Measurements from ENCODE around the gene CDK17. TPM values are rescaled to one million over a fixed set of nuclear protein-coding genes. Genes with fewer than 3 reads are reported as not detected.

Gene CDK17
- polyA plus RNA-seq, 2 donors, result 6.3 to 6.5 TPM

GRCh38 chr12:96257550-96258103 lies 142.6 kb downstream of the CDK17 start:
- Histone ChIP-seq H3K27me3 (ENCODE audit: control insufficient read depth in 1 of 2, insufficient read depth in 2 of 2, low read length in 2 of 2) (no peaks in the 10 kb centered on the region), H3K4me3 (ENCODE audit: low read depth in 1 of 2, low read length in 2 of 2) (no peak overlapping the region), H3K9me3 (ENCODE audit: control insufficient read depth in 2 of 2, insufficient read depth in 1 of 2, low read depth in 1 of 2, low read length in 1 of 2) (no peaks in the 10 kb centered on the region), H3K4me1 (ENCODE audit: control insufficient read depth in 2 of 2, insufficient read depth in 2 of 2, low read length in 1 of 2) (peaks cover 2 to 4% of the 10 kb centered on the region in 2 donors), H3K36me3 (ENCODE audit: control insufficient read depth in 2 of 2, insufficient read depth in 2 of 2, low read length in 1 of 2) (peaks cover 3 to 8% of the 10 kb centered on the region in 2 donors), H3K27ac (ENCODE audit: low read depth in 2 of 2, low read length in 1 of 2) (peak overlapping the region; percentile 9)
- WGBS, 2 donors, result 56 to 62% methylated on average over 2 of the region's 2 CpGs

GRCh38 chr12:96256672-96257361 lies 143.4 kb downstream of the CDK17 start:
- 73 to 82% methylated on average over 7 of the region's 7 CpGs for WGBS, 2 donors
- Histone ChIP-seq H3K9me3 (ENCODE audit: control insufficient read depth in 2 of 2, insufficient read depth in 1 of 2, low read depth in 1 of 2, low read length in 1 of 2) (no peaks in the 10 kb centered on the region), H3K4me1 (ENCODE audit: control insufficient read depth in 2 of 2, insufficient read depth in 2 of 2, low read length in 1 of 2) (peaks cover 2 to 4% of the 10 kb centered on the region in 2 donors), H3K36me3 (ENCODE audit: control insufficient read depth in 2 of 2, insufficient read depth in 2 of 2, low read length in 1 of 2) (peaks cover 0 to 9% of the 10 kb centered on the region in 2 donors), H3K4me3 (ENCODE audit: low read depth in 1 of 2, low read length in 2 of 2) (no peak overlapping the region), H3K27ac (ENCODE audit: low read depth in 2 of 2, low read length in 1 of 2) (no peak overlapping the region), H3K27me3 (ENCODE audit: control insufficient read depth in 1 of 2, insufficient read depth in 2 of 2, low read length in 2 of 2) (no peaks in the 10 kb centered on the region)

- no peak overlapping the region for H3K4me3 ChIP-seq (ENCODE audit: low read depth in 1 of 2, low read length in 2 of 2)
- H3K27me3 ChIP-seq (ENCODE audit: control insufficient read depth in 1 of 2, insufficient read depth in 2 of 2, low read length in 2 of 2), result no peaks in the 10 kb centered on the region
- no peaks in the 10 kb centered on the region for H3K9me3 ChIP-seq (ENCODE audit: control insufficient read depth in 2 of 2, insufficient read depth in 1 of 2, low read depth in 1 of 2, low read length in 1 of 2)
- H3K4me1 ChIP-seq (ENCODE audit: control insufficient read depth in 2 of 2, insufficient read depth in 2 of 2, low read length in 1 of 2), result peaks cover 3 to 6% of the 10 kb centered on the region in 2 donors
- peak overlapping the region; percentile 39 to 70 for H3K27ac ChIP-seq (ENCODE audit: low read depth in 2 of 2, low read length in 1 of 2)
- 69 to 73% methylated on average over 8 of the region's 8 CpGs for WGBS, 2 donors
- H3K36me3 ChIP-seq (ENCODE audit: control insufficient read depth in 2 of 2, insufficient read depth in 2 of 2, low read length in 1 of 2), result peaks cover 0 to 17% of the 10 kb centered on the region in 2 donors
Observed at GRCh38 chr12:96255077-96255476, 145.2 kb downstream of the CDK17 start.

- WGBS, 2 donors, result 88 to 89% methylated on average over 7 of the region's 7 CpGs
- Histone ChIP-seq H3K27ac (ENCODE audit: low read depth in 2 of 2, low read length in 1 of 2) (peak overlapping the region in 1 of 2 donors; percentile 57), H3K27me3 (ENCODE audit: control insufficient read depth in 1 of 2, insufficient read depth in 2 of 2, low read length in 2 of 2) (no peaks in the 10 kb centered on the region), H3K4me3 (ENCODE audit: low read depth in 1 of 2, low read length in 2 of 2) (no peak overlapping the region), H3K9me3 (ENCODE audit: control insufficient read depth in 2 of 2, insufficient read depth in 1 of 2, low read depth in 1 of 2, low read length in 1 of 2) (no peaks in the 10 kb centered on the region), H3K4me1 (ENCODE audit: control insufficient read depth in 2 of 2, insufficient read depth in 2 of 2, low read length in 1 of 2) (peaks cover 3 to 10% of the 10 kb centered on the region in 2 donors), H3K36me3 (ENCODE audit: control insufficient read depth in 2 of 2, insufficient read depth in 2 of 2, low read length in 1 of 2) (peaks cover 8 to 42% of the 10 kb centered on the region in 2 donors)
Observed at GRCh38 chr12:96250119-96250685, 150.0 kb downstream of the CDK17 start.

- Histone ChIP-seq H3K9me3 (ENCODE audit: control insufficient read depth in 2 of 2, insufficient read depth in 1 of 2, low read depth in 1 of 2, low read length in 1 of 2) (no peaks in the 10 kb centered on the region), H3K27me3 (ENCODE audit: control insufficient read depth in 1 of 2, insufficient read depth in 2 of 2, low read length in 2 of 2) (no peaks in the 10 kb centered on the region), H3K4me3 (ENCODE audit: low read depth in 1 of 2, low read length in 2 of 2) (no peak overlapping the region), H3K4me1 (ENCODE audit: control insufficient read depth in 2 of 2, insufficient read depth in 2 of 2, low read length in 1 of 2) (peaks cover 3 to 10% of the 10 kb centered on the region in 2 donors), H3K27ac (ENCODE audit: low read depth in 2 of 2, low read length in 1 of 2) (peak overlapping the region in 1 of 2 donors; percentile 57), H3K36me3 (ENCODE audit: control insufficient read depth in 2 of 2, insufficient read depth in 2 of 2, low read length in 1 of 2) (peaks cover 8 to 41% of the 10 kb centered on the region in 2 donors)
- 76 to 80% methylated on average over 16 of the region's 16 CpGs for WGBS, 2 donors
Observed at GRCh38 chr12:96249196-96250118, 150.8 kb downstream of the CDK17 start.

- Histone ChIP-seq H3K27me3 (ENCODE audit: control insufficient read depth in 1 of 2, insufficient read depth in 2 of 2, low read length in 2 of 2) (no peaks in the 10 kb centered on the region), H3K36me3 (ENCODE audit: control insufficient read depth in 2 of 2, insufficient read depth in 2 of 2, low read length in 1 of 2) (peaks cover 8 to 40% of the 10 kb centered on the region in 2 donors), H3K4me3 (ENCODE audit: low read depth in 1 of 2, low read length in 2 of 2) (no peak overlapping the region), H3K4me1 (ENCODE audit: control insufficient read depth in 2 of 2, insufficient read depth in 2 of 2, low read length in 1 of 2) (peaks cover 3 to 10% of the 10 kb centered on the region in 2 donors), H3K27ac (ENCODE audit: low read depth in 2 of 2, low read length in 1 of 2) (peak overlapping the region in 1 of 2 donors; percentile 3), H3K9me3 (ENCODE audit: control insufficient read depth in 2 of 2, insufficient read depth in 1 of 2, low read depth in 1 of 2, low read length in 1 of 2) (no peaks in the 10 kb centered on the region)
- WGBS, 2 donors, result 88 to 89% methylated on average over 17 of the region's 17 CpGs
Observed at GRCh38 chr12:96248136-96248931, 151.9 kb downstream of the CDK17 start.

GRCh38 chr12:96247563-96247962 lies 152.7 kb downstream of the CDK17 start:
- peaks cover 8 to 40% of the 10 kb centered on the region in 2 donors for H3K36me3 ChIP-seq (ENCODE audit: control insufficient read depth in 2 of 2, insufficient read depth in 2 of 2, low read length in 1 of 2)
- no peaks in the 10 kb centered on the region for H3K9me3 ChIP-seq (ENCODE audit: control insufficient read depth in 2 of 2, insufficient read depth in 1 of 2, low read depth in 1 of 2, low read length in 1 of 2)
- peaks cover 3 to 12% of the 10 kb centered on the region in 2 donors for H3K4me1 ChIP-seq (ENCODE audit: control insufficient read depth in 2 of 2, insufficient read depth in 2 of 2, low read length in 1 of 2)
- 86 to 91% methylated on average over 13 of the region's 13 CpGs for WGBS, 2 donors
- H3K27ac ChIP-seq (ENCODE audit: low read depth in 2 of 2, low read length in 1 of 2), result no peak overlapping the region
- no peak overlapping the region for H3K4me3 ChIP-seq (ENCODE audit: low read depth in 1 of 2, low read length in 2 of 2)
- no peaks in the 10 kb centered on the region for H3K27me3 ChIP-seq (ENCODE audit: control insufficient read depth in 1 of 2, insufficient read depth in 2 of 2, low read length in 2 of 2)

- Histone ChIP-seq H3K36me3 (ENCODE audit: control insufficient read depth in 2 of 2, insufficient read depth in 2 of 2, low read length in 1 of 2) (peaks cover 8 to 40% of the 10 kb centered on the region in 2 donors), H3K9me3 (ENCODE audit: control insufficient read depth in 2 of 2, insufficient read depth in 1 of 2, low read depth in 1 of 2, low read length in 1 of 2) (no peaks in the 10 kb centered on the region), H3K27ac (ENCODE audit: low read depth in 2 of 2, low read length in 1 of 2) (no peak overlapping the region), H3K4me3 (ENCODE audit: low read depth in 1 of 2, low read length in 2 of 2) (no peak overlapping the region), H3K27me3 (ENCODE audit: control insufficient read depth in 1 of 2, insufficient read depth in 2 of 2, low read length in 2 of 2) (no peaks in the 10 kb centered on the region), H3K4me1 (ENCODE audit: control insufficient read depth in 2 of 2, insufficient read depth in 2 of 2, low read length in 1 of 2) (peaks cover 3 to 15% of the 10 kb centered on the region in 2 donors)
- 94 to 95% methylated on average over 36 of the region's 36 CpGs for WGBS, 2 donors
Observed at GRCh38 chr12:96246926-96247505, 153.2 kb downstream of the CDK17 start.

Measured in esophagus (tissue), 2 donors.